Adipocyte (in vitro differentiated cells): Measurements from ENCODE around the gene CFAP210.
"Not testable (repeated sequence)": the region's sequence is repeated elsewhere in the genome, so short reads cannot be mapped to it uniquely, and the experiment has no call there.

Experiments
- DNase-seq: peaks from one replicate; pipeline ENCODE4 v3.0.0-alpha.2; 2015; ENCODE audit warnings: low read depth
- H3K27me3 ChIP-seq: replicated peaks from 2 replicates; pipeline ENCODE4 v1.7.0; 2013; ENCODE audit warnings: mild to moderate bottlenecking, low read length, moderate library complexity; ENCODE audit not compliant: control insufficient read depth, insufficient read depth
- H3K36me3 ChIP-seq: 2 replicates; pipeline ENCODE4 v1.7.0; 2013; ENCODE audit warnings: low read length, mild to moderate bottlenecking, moderate library complexity; ENCODE audit not compliant: control insufficient read depth, insufficient read depth, severe bottlenecking
- H3K4me1 ChIP-seq: 2 replicates; pipeline ENCODE4 v1.7.0; 2013; ENCODE audit warnings: mild to moderate bottlenecking, low read length, moderate library complexity; ENCODE audit not compliant: control insufficient read depth, insufficient read depth
- H3K4me3 ChIP-seq: 2 replicates; pipeline ENCODE4 v1.7.0; 2013; ENCODE audit warnings: mild to moderate bottlenecking, low read length, moderate library complexity
- H3K9ac ChIP-seq: 2 replicates; pipeline ENCODE4 v1.7.0; 2013; ENCODE audit warnings: mild to moderate bottlenecking, low read length, moderate library complexity
- H3K9me3 ChIP-seq: 2 replicates; pipeline ENCODE4 v1.7.0; 2013; ENCODE audit warnings: mild to moderate bottlenecking, low read length, moderate library complexity; ENCODE audit not compliant: control insufficient read depth

The CFAP210 gene

DNA sequence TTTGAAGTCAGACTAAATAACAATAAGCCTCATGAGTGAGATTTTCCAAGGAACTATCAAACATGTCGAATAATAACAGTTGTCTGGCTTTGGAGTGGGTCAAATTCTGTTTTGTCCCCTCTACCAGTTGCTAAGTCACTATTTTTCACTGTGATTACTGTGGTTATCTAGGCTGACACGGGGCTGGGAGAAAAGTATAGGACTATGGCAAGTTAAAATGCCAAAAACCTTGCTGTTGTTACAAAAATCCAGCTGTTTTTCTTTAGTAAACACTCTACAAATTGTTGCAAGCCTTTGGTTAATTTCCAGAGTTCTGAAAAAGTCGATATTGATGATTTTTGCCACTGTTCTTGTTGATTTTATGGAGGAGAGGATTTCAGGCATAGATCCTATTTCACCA, 1.5 kb downstream of the CFAP210 start:
- peaks cover 25% of the 10 kb centered on the region for H3K4me1 ChIP-seq

DNA sequence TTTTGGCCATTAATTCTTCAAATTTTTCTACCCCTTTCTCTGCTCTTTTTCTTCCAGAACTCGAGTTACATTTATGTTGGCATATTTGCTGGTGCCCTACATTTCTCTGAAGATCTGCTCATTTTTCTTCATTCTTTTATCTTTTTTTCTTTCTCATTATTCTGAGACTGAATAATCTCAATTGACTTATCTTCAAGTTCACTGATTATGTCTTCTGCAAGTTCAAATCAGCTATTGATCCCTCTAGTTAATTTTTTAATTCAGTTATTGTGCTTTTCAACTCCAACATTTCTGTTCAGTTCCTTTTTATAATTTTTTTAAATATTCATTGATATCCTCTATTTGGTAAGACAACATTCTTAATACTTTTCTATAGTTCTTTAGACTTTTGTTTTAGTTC, 3.2 kb downstream of the CFAP210 start:
- no peaks in the 10 kb centered on the region for H3K36me3 ChIP-seq
- H3K4me1 ChIP-seq: peaks cover 16% of the 10 kb centered on the region
- H3K9me3 ChIP-seq: no peaks in the 10 kb centered on the region
- no peak for DNase-seq
- H3K27me3 ChIP-seq: no peaks in the 10 kb centered on the region
- no peak overlapping the region for H3K4me3 ChIP-seq
- H3K9ac ChIP-seq: no peak overlapping the region

More for the DNA sequence above, 1.5 kb downstream of the CFAP210 start:
- H3K9ac ChIP-seq: peak overlapping the region; percentile 5
- H3K27me3 ChIP-seq: no peaks in the 10 kb centered on the region
- DNase-seq: peak; percentile 18
- no peaks in the 10 kb centered on the region for H3K9me3 ChIP-seq
- H3K36me3 ChIP-seq: no peaks in the 10 kb centered on the region
- H3K4me3 ChIP-seq: no peak overlapping the region

DNA sequence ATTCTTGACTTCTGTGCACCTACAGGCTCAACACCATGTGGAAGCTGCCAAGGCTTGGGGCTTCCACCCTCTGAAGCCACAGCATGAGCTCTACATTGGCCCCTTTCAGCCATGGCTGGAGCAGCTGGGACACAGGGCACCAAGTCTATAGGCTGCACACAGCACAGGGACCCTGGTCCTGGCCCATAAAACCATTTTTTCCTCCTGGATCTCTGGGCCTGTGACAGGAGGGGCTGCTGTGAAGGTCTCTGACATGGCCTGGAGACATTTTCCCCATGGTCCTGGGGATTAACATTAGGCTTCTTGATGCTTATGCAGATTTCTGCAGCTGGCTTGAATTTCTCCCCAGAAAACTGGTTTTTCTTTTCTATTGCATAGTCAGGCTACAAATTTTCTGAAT, 6.3 kb downstream of the CFAP210 start:
- H3K27me3 ChIP-seq, H3K36me3 ChIP-seq, H3K9ac ChIP-seq, H3K9me3 ChIP-seq, DNase-seq, H3K4me3 ChIP-seq, H3K4me1 ChIP-seq: not testable (repeated sequence)

DNA sequence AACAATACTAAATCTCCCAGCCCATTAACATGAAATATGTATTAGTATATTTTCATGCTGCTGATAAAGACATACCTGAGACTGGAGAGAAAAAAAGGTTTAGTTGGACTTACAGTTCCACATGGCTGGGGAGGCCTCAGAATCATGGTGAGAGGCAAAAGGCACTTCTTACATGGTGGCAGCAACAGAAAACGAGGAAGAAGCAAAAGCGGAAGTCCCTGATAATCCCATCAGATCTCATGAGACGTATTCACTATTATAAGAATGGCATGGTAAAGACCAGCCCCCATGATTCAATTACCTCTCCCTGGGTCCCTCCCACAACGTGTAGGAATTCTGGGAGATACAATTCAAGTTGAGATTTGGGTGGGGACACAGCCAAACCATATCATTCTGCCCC, 7.4 kb downstream of the CFAP210 start:
- DNase-seq, H3K4me1 ChIP-seq, H3K27me3 ChIP-seq, H3K4me3 ChIP-seq, H3K9me3 ChIP-seq, H3K36me3 ChIP-seq, H3K9ac ChIP-seq: not testable (repeated sequence)

DNA sequence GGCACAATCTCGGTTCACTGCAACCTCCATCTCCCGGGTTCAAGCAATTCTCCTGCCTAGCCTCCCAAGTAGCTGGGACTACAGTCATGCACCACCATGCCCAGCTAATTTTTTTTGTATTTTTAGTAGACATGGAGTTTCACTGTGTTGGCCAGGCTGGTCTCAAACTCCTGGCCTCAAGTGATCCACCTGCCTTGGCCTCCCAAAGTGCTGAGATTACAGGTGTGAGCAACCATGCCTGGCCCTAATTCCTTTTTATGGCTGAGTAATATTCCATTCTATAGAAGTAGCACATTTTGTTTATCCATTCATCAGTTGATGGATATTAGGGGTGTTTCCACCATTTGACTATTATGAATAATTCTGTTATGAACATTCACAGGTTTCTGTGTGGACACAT, 9.5 kb downstream of the CFAP210 start:
- H3K27me3 ChIP-seq, DNase-seq, H3K36me3 ChIP-seq, H3K4me1 ChIP-seq, H3K4me3 ChIP-seq, H3K9me3 ChIP-seq, H3K9ac ChIP-seq: not testable (repeated sequence)

DNA sequence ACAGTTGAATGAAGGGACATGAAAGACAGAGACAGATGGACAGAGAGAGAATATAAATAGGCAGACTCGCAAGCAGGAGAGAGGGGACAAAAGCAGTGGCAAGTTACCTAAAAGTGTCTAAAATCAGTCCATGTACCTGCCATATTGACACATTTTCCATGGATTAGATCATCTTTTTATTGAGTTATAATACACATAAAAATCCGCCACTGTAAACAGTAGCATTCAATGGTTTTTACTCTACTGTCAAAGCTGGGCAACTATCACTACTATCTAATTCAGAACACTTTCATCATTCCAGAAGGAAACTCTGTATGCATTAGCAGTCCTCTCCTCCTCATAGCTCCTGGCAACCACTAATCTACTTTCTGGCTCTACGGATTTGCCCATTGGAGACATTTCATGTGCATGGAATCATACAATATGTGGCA, 10.1 kb downstream of the CFAP210 start:
- Histone ChIP-seq H3K9ac (no peak overlapping the region), H3K9me3 (peaks cover 2% of the 10 kb centered on the region), H3K27me3 (no peaks in the 10 kb centered on the region), H3K4me1 (no peaks in the 10 kb centered on the region), H3K4me3 (no peak overlapping the region), H3K36me3 (no peaks in the 10 kb centered on the region)
- no peak for DNase-seq

DNA sequence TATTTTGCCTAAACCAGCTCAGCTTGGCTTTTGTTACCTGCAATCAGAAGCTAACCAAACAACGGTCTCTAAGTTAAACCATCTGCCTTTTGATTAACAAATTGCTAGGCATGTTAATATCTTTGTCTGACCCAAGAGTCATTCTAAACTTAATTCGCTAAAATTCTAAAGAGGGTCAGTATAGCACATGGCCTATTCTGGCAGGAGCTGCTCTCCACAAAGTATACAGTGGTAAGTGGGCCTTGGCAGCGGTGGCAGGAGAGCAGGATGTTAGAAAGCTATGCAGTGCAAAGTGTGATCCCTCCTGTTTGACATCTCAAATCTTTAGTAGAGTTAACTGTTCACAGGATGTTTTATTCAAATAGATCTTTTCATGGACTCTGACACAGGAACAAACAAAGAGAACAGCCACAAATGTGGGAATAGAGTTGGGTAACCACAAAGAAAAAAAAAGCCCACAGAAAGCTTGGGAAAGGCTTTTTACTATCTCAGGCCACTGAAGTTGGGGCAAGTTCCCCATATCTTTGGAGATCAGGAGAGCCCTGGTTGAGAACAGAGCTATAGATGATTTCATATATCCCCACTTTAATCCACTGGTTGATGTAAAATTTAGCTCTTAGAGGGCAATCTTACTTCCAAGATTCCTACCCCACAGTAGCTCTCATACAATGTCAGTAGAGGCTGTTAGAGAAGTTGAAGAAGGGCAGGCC, 10.6 kb downstream of the CFAP210 start:
- no peak for DNase-seq
- peaks cover 2% of the 10 kb centered on the region for H3K9me3 ChIP-seq
- no peak overlapping the region for H3K4me3 ChIP-seq
- no peak overlapping the region for H3K9ac ChIP-seq
- H3K4me1 ChIP-seq: no peaks in the 10 kb centered on the region
- H3K27me3 ChIP-seq: no peaks in the 10 kb centered on the region
- H3K36me3 ChIP-seq: no peaks in the 10 kb centered on the region

DNA sequence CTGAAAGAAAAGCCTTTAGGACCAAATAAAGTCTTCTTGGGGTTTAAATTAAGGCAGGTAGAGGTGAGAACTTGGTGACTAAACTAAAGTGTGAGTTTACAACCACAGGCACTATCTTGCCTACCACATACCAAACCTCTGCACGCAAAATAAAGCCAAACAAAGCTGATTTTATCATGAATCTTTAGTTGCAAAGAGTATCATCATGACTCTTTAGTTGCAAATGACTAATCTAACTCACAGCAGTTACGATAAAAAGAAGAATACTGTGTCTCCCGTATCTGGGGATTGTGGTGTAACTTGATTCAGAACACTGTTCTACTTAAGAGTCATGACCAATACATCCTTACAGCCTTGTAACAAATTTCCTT, 11.2 kb downstream of the CFAP210 start:
- Histone ChIP-seq H3K9ac (no peak overlapping the region), H3K36me3 (no peaks in the 10 kb centered on the region), H3K9me3 (peaks cover 2% of the 10 kb centered on the region), H3K27me3 (no peaks in the 10 kb centered on the region), H3K4me1 (no peaks in the 10 kb centered on the region), H3K4me3 (no peak overlapping the region)
- DNase-seq: no peak

DNA sequence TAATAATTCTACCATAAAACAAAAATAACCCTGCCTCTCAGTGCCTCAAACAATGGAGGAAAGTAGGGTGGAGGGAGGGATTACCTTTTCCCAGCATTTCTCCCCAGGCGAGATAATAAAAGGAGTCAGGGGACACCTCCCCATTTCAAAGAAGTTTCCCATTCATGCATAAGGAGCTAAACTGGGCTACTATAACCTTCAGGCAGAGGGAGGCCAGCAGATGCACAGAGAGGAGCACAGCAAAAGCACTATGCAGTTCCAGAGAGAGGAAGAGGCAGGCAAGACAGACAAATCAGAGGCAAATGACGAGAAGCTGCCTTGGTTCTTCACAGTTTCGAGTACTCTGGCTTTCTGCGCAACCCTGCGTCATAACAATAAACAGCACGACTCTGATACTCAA, 17.4 kb downstream of the CFAP210 start:
- Histone ChIP-seq H3K27me3 (no peaks in the 10 kb centered on the region), H3K36me3 (no peaks in the 10 kb centered on the region), H3K9ac (no peak overlapping the region), H3K4me1 (no peaks in the 10 kb centered on the region), H3K4me3 (no peak overlapping the region), H3K9me3 (peaks cover 2% of the 10 kb centered on the region)
- DNase-seq: no peak

DNA sequence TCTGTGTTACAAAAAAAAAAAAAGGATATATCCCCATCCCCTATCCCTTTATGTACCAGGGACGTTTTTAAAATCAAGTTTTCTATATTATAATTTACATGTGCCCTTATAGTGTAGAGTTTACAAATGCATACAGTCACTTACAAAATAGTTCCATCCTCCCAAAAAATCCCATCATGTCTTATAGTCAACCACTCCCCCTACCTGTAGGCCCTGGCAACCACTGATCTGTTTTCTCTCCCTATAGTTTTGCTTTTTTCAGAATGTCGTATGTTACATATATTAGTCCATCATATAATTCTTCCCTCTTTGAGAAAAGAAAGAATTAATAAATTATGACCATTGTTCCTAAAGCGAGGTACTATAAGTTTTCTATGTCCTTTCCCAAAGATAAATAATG, 17.8 kb downstream of the CFAP210 start:
- Histone ChIP-seq H3K27me3 (no peaks in the 10 kb centered on the region), H3K4me3 (no peak overlapping the region), H3K36me3 (no peaks in the 10 kb centered on the region), H3K9me3 (peaks cover 2% of the 10 kb centered on the region), H3K4me1 (no peaks in the 10 kb centered on the region), H3K9ac (no peak overlapping the region)
- no peak for DNase-seq

DNA sequence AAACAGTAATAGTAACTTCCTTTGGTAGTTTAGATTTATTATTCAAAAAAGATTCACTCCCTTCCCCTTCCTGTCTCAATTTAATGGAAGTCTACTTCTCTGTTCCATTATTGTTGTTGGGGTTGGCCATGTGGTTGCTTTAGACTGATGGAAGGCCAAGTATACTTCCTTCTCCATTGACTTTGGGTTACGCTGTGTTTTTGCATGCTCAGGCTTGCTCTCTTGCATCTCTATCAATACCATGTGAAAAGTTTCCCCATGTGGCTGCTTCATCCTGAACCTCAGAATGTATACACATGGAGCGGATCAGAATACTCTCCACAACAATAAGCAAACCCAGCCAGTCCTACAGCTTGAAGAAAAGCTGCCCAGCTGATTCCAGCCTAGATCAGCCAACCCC, 20.3 kb downstream of the CFAP210 start:
- H3K27me3 ChIP-seq: no peaks in the 10 kb centered on the region
- no peaks in the 10 kb centered on the region for H3K4me1 ChIP-seq
- no peaks in the 10 kb centered on the region for H3K9me3 ChIP-seq
- H3K4me3 ChIP-seq: no peak overlapping the region
- H3K9ac ChIP-seq: no peak overlapping the region
- no peak for DNase-seq
- H3K36me3 ChIP-seq: no peaks in the 10 kb centered on the region

DNA sequence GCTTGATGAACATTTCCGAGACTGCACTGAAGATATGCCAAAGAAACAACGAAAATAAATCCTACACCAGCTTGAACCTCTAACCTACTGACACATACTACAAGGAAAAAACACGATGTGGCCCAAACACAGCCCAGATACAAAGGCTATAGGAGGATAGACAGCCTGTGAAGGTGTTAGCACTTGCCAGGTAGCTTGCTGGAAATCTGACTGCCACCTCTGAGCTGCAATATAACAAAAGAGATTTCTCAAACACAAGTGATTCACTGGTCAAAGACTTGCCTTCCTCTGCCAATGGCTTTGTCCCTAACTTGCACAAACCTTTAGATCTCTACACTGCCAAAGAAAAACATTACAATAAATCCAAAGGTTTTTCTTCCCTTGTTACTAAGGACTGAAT, 21.1 kb downstream of the CFAP210 start:
- H3K9ac ChIP-seq: no peak overlapping the region
- no peaks in the 10 kb centered on the region for H3K9me3 ChIP-seq
- DNase-seq: no peak
- H3K36me3 ChIP-seq: no peaks in the 10 kb centered on the region
- no peaks in the 10 kb centered on the region for H3K4me1 ChIP-seq
- no peak overlapping the region for H3K4me3 ChIP-seq
- peaks cover 2% of the 10 kb centered on the region for H3K27me3 ChIP-seq
